Measurements from ENCODE around the gene AQP6.

The AQP6 gene

DNA sequence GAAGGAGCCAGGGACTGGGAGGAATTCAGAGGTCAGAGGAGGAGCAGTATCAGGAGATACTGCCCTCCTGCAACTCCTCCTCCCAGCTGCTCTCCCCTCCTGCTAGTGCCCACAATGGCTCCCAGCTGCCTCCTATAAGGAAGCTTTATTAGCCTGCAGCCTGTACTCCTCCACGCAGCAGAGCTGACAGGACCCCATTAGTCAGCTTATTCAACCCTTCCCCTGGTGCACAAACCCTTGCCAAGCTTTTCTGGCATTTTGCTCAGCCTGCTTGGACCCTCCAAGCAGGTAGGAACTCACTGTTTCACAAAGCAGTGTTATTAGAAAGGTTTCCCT is 29.2 kb upstream of the AQP6 start:
- DNase-seq (ENCODE audit: low read depth): no peak

DNA sequence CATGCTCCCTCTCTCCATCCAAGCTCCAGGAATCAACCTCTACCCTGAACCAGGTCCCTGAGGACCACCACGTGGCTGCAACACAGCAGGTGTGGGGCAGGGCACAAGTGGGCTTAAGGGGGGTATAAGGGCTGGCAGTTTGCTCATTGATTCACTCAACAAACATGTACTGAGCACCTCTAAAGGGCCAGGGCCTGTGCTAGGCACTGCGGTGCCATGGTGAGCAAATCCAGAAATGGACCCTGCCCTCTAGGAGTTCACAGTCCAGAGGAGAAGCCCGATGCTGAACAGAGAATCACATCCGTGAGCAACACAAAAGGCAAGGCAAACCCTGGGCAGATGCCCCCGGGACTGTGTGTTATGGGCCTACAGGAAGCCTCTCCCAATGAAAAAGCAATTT is 28.7 kb upstream of the AQP6 start:
- DNase-seq (ENCODE audit: low read depth): no peak

DNA sequence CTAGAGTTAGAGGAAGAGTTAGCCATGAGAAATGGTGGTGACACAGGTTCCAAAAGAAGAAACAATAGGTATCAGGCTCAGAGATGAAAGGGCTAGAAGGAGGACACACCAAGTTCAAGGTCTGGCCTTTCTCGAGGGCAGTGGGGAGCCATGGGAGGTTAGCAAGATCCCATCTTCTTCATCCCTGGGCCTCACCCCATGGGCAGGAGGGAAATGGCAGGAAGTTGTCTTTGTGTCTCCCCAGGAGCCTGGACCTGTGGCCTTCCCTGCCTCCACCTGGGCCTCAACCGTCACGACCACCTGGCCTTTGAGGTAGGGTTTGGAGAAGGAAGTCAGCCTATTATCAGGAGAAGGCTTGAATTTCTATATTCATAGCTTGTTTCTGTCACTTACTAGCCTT is 28.0 kb upstream of the AQP6 start:
- no peak for DNase-seq (ENCODE audit: low read depth)

DNA sequence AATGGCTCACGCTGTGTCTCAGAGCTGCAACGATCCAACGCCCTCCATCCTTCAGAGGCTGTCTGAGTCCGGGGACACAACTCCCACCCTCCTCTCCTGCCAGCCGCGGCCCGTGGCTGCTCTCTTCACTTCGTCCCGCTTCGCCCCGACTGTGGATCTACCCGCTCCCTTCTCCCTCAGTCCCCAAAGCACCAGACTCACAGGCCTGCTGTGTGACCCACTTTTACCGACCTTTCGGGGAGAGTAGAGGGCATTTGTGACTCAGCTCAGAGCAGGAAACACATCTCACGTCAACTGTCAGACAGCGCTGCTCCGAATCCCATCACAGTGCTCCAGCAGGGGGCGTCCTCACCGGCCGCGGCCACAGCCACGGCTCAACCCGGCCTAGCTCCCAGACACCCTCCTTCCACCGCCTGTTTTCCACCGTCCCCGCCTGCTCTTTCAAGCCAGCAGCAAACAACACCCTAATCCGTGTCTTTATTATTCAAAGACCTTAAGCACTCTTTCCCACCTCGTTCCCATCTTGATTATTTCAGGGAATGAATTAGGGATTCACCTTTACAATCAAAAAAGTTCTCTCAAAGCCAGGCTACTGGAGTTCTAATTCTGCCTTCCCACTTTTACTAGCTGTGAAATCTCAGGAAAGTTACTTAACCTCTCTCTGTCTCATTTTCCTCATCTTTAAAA is 27.2 kb upstream of the AQP6 start:
- DNase-seq (ENCODE audit: low read depth): peak; percentile 78

DNA sequence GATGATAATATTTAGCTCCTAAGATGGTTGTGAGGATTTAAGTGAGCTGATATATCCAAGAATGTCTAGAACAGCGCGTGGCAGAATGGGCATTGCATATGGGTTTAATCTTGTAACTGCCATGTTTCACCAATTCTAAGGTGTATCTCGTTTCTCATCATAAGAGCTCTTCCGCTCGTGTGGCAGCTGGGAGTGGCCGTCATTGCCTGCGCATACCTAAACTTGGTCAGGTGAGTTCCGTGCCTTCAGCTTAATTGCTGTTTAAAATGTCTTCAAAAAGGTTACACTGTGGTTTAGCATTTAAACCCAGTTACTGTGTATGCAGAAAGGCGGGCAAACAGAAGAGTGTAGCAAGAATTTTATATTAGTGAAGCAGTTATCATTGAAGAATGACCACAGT is 26.7 kb upstream of the AQP6 start:
- no peak for DNase-seq (ENCODE audit: low read depth)

DNA sequence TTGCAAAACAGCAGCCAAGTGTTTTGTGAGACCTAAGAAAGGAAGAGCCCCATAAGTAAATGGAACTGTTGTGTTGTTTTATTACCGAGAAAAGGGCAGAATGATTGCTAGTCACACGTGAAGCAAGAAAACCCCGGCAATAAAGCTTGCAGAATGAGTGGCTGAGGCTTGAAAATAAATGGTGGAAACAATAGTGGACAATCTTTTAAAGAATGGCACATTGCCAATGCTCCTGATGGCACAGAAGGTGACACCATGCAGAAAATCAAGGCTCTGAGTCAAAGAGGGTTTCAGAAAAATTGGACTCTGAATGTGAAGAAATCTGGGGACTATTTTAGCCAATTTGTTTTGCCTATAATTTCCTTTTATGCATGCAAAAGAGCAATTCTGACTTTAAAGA is 26.2 kb upstream of the AQP6 start:
- no peak for DNase-seq (ENCODE audit: low read depth)

DNA sequence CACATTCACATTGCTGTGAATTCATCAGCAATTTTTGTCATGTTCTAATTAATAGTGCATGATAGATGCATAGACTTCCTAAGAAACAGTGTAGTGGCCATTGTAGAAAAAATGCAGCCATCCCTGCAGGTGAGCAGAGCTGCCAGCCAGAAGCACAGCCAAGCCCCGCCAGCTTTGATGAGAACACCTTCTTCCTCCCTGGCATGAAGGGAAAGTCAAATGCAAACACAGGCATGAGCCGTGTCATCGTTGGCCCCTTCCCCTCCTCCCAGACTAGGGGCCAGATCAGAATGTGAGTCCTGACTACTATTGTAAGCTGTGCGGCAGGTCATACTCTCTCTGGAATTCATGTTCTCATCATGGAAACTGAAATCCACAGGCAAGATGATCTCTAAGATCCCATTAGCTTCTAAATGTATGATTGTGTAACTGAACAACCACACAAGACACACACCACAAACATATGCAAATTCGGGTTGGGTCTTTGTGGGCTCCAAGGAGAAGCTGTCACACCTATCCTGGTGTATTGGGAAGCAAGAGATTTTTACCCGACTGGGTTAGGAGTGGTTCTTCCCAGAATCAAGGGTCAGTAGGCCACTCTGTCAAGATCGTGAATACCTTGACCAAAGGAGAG is 25.0 kb upstream of the AQP6 start:
- no peak for DNase-seq (ENCODE audit: low read depth)

DNA sequence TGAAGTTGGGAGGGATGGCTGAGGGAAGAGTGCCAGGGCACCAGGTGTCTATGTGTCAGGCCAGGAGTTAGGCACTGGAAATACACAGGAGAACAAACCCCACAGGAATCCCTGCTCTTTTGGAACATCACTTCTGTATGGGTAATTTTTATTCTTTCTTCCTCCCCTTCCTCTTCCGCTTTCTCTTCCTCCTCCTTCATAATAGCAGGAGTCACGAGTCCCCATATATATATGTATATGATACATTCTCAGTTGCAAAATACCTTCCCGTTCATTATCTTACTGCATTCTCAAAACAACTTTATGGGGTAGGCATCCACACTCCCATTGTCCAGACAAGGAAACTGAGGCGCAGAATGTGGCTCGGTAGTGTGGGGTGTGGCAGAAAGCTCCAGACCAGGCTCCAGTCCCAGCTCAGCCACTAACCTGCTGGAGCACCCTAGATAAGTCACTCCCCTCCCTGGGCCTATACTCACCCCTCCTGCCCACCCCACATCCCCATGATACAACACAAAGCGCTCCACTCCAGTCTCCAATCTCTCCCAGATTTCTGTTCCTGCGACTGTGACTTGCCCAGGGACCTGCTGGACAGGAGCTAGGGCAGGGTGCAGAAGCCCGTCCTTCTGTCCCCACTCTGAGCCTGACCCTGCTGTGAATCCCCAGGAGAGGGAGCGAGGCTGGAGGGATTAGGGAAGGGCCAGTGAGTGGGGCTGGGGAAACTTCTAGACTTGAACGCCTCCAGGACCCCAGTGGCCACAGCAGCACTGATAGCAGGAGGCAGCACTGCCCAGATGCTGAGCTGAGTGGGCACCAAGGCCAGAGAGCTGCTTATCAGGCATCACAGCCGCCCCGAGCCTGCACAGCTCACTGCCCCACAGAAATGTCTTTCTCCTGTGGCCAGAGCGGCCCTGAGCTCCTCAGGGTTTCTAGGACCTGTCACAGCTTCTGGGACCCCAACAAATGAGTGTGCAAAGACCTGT is 23.6 kb upstream of the AQP6 start:
- DNase-seq (ENCODE audit: low read depth): no peak

DNA sequence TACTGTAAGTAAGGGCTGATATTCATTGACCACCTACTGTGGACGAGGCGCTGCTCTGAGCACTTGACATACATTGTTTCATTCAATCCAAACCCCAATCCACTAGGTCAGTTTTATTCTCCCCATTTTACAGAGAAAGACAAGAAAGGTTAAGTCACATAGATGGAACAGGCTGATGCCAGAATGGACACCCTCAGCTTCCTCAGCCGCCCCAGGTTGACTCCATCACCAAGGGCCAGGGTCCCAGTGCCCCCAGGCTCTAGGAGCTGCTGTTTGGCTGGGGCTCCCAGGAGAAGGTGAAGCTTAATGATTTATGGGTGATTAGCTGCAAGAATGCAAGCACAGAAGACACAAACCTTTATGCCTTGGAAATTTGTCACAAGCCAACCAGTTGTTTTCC is 22.9 kb upstream of the AQP6 start:
- no peak for DNase-seq (ENCODE audit: low read depth)

DNA sequence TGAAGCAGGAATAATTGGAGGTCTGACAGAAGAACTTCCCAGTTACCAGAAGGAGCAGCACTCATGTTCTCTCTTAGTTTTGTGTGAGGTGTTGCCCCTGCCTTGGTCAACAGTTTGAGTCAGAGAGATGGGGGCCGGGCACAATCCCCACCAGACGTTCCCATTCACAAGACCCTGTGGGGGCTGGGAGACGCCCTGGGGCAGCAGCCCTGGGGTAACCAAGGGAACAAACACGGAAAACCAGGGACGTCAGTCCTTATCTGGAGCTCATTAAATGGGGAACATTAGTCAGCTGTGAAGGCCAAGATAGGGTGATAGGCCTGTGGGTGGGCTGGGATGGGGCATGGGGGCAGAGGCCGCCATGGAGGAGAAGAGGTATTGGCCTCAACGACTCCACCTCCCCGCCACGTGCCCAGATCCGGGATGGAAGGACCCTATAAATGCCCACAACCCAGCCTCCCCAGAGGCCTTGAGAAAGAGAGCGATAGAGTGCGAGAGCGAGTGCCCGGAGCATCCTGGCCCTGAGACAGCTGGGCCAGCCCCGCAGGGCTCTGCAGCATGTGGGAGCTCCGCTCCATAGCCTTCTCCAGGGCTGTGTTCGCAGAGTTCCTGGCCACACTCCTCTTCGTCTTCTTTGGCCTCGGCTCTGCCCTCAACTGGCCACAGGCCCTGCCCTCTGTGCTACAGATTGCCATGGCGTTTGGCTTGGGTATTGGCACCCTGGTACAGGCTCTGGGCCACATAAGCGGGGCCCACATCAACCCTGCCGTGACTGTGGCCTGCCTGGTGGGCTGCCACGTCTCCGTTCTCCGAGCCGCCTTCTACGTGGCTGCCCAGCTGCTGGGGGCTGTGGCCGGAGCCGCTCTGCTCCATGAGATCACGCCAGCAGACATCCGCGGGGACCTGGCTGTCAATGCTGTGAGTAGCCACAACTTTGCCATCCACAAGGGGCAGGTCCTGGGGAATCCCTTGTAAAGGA is 22.2 kb upstream of the AQP6 start, which contains the start of gene AQP2:
Gene AQP2 (plus strand): TSS at position 465 of the 979 bp plus-strand sequence. CDS start 94 bp downstream, at position 559.
- no peak for DNase-seq (ENCODE audit: low read depth)

DNA sequence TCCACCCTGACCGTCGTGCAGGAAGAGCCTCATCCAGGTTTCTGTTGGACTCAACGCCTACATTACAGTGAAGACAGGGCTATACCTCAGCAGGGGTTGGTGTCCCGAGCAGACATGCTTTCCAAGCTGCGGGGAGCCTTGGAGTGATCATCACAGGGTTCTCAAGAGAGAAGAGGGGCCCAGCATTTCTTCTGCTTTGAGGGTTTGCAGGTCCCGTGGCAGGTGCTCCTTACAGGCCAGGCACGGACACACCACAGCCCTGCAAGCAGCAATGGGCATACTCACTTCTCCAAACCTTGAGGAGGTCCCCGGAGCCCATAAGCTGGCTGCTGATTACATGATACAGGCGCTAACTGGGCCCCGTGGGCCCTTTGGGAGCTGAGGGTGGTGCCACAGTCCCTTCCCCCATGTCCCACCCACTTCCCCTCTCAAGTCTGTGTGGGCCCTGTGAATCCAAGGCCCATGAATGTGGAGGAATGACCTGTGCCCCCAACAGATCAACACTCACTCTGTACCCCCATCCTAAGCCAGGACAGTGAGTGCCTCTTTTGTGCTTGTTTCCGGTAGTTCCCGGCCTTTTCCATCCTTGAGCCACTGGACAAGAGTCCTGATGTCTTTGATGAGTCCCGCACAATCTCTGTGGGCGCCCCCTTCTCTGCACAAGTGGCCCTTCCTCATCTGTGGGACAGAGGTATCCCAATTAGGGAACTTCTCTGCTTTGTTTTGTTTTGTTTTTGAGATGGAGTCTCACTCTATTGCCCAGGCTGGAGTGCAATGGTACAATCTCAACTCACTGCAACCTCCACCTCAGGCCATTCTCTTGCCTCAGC is 21.1 kb upstream of the AQP6 start:
- DNase-seq (ENCODE audit: low read depth): no peak

DNA sequence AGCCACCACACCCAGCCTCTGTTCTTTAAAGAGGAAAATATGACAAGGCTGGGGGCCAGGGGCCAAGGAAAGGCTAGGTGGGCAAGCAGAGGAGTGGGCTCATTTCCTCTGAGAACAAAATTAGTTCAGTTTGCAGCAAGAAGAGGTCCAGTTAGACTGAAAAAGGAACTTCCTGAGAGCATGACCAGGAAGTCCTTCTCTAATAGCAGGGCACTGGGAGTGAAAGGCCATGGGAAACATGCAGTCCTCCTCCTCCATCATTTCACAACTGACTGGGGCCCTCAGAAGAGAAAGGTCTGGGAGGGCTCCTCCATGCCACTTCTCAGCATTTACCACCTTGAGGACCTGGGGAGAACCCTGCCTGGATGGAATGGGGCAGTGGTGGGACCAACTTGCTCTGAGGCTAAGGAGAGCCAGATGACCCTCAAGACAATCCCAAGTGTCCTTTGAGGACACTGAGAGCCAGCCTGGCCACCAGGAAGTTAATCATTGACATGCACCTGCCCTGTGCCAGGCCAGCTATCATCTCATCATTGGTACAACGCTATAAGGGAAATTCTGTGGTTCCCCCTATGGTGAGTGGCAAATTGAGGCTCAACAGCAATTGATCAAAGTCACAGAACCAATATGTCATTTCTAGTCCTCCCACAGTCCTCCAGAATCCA is 20.2 kb upstream of the AQP6 start:
- no peak for DNase-seq (ENCODE audit: low read depth)

DNA sequence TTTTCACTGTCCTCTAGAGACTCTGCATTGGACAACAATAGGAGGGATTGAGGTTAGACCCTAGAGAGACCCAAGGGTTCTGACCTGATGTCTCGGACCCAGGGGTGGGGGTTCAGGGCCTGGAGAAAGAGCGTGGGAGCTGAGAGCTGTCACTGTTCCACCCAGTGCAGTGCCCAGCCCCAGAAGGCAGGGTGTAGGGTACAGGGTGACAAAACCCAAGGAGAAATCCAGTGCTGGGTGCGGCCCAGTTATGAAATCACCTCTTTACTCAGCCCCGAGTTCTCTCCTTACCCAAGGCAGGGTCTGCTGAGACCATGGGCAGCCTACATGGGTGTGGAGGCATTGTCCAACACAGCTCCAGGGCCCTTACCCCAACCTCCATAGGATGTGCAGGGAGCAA is 19.6 kb upstream of the AQP6 start:
- DNase-seq (ENCODE audit: low read depth): no peak

DNA sequence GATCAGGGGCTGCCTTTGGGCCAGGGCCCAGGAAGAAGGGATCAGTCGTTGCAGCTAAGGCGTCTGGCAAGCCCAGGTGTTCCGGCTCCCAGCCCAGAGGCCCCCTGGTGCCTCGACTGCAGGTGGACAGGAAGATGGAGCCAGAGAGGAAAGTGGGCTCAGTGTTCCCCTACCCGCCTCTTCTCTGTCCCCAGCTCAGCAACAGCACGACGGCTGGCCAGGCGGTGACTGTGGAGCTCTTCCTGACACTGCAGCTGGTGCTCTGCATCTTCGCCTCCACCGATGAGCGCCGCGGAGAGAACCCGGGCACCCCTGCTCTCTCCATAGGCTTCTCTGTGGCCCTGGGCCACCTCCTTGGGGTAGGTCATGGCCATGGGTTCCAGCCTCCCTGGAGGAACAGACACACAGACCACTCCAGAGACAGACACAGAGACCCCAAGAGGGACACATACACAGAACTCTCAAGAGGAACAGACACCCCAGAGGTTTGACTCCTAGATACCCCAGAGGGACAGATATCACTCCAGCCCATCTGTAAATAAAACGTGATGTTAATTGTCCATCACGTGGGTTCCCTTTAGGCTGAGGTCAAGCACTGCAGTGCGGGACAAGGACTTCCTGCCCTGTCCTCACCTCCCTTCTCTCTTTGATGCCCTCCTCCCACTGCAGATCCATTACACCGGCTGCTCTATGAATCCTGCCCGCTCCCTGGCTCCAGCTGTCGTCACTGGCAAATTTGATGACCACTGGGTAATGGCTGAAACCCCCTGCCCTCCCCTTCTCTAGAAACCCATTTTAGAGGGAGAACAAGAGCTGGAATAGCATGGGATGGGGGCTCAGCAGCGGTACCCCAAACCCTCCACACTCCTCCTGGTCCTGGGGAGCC is 18.5 kb upstream of the AQP6 start:
- DNase-seq (ENCODE audit: low read depth): no peak

DNA sequence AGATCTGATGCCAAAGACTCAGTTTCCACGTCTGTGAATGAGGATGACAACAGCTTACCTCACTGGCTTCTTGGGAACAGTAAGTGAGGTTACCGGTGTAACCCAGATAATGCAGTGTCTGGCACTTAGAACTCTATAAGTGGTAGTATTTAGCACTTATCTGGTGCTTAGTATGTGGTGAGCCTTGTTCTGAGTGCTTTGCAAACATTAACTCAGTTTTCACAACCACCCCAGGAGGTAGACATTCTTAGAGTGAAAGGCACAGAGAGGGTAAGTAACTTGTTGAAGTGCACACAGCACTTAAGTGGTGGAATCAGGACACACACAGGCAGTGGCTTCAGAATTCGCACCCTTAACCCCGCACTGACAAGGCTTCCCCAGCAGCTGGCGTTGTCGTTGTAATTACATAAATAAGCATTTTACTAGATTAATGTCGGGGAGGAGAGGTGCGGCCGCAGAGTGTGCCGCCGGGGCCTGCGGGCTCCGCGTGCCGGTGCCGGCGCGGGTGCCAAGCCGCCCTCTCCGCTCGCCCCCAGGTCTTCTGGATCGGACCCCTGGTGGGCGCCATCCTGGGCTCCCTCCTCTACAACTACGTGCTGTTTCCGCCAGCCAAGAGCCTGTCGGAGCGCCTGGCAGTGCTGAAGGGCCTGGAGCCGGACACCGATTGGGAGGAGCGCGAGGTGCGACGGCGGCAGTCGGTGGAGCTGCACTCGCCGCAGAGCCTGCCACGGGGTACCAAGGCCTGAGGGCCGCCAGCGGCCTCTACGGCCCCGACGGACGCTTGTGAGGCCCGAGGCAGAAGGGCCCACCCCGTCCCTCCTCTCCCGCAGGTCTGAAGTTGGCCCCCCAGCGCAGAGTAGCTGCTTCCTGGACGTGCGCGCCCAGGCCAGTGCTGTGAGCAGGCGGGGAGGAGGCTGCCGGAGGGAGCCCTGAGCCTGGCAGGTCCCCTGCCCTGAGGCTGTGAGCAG is 17.6 kb upstream of the AQP6 start:
- DNase-seq (ENCODE audit: low read depth): no peak

DNA sequence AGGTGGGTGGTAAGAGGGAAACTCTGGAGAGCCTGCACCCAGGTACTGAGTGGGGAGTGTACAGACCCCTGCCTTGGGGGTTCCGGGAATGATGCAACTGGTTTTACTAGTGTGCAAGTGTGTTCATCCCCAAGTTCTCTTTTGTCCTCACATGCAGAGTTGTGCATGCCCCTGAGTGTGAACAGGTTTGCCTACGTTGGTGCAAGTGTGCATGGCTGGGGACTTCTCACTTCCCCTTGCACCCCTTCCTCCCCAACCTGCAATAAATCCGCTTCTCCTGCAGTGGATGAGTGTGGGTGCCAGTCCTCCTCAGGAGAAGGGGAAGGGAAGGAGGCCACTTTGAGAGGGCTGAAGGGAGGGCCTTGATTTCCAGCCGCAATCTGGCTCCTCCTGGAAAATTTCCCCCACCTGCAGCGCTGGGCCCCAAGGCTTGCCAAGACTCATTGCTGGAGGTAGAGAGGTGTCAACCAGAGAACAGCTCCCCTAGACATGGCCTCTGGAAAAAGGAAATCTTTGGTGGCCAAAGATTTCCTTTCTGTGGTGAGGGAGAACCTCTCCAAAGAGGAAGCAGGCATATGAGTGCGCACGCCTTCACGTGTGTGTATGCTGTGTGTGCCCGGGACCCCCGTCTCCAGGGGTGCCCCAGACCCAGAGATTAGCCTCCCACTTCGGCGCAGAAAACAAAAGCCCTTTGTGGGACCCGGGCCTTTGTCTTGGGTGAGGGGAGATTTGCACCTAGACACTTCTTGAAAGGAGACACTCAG is 16.7 kb upstream of the AQP6 start:
- no peak for DNase-seq (ENCODE audit: low read depth)
